Measurements from ENCODE around the gene IFTAP. TPM values are rescaled to one million over a fixed set of nuclear protein-coding genes. Genes with fewer than 3 reads are reported as not detected.

IFTAP gene
- total RNA-seq, 1 experiment from 2014 or later, result 4.1 TPM

DNA sequence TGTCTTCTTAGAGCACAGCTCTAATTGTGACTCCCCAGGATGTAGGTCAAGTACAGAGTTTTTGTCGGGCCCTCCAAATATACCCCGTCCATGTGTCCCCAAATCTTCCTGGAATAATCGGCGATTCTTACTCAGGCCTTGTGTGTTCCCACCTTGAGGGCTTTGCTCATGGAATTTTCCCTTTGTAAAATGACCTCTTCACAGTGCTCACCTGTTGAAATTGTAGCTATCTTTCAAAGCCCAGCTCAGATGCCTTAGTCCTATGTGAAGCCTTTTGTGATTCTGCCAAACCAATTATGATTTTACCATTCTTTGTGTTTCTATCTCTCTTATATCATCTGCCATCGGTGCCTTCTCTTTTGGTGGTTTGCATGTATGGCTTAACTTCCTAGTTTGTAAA lies 33.8 kb downstream of the IFTAP start (continued):
- TF ChIP-seq, protein P1, sequence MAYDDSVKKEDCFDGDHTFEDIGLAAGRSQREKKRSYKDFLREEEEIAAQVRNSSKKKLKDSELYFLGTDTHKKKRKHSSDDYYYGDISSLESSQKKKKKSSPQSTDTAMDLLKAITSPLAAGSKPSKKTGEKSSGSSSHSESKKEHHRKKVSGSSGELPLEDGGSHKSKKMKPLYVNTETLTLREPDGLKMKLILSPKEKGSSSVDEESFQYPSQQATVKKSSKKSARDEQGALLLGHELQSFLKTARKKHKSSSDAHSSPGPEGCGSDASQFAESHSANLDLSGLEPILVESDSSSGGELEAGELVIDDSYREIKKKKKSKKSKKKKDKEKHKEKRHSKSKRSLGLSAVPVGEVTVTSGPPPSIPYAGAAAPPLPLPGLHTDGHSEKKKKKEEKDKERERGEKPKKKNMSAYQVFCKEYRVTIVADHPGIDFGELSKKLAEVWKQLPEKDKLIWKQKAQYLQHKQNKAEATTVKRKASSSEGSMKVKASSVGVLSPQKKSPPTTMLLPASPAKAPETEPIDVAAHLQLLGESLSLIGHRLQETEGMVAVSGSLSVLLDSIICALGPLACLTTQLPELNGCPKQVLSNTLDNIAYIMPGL (CRISPR knock-in tag; IDR thresholded peaks at IDR 0.05), result no peak
- no peak for TF ChIP-seq MXD4 (CRISPR knock-in tag; IDR thresholded peaks at IDR 0.05; ENCODE audit: borderline replicate concordance)
- TF ChIP-seq, protein P2, sequence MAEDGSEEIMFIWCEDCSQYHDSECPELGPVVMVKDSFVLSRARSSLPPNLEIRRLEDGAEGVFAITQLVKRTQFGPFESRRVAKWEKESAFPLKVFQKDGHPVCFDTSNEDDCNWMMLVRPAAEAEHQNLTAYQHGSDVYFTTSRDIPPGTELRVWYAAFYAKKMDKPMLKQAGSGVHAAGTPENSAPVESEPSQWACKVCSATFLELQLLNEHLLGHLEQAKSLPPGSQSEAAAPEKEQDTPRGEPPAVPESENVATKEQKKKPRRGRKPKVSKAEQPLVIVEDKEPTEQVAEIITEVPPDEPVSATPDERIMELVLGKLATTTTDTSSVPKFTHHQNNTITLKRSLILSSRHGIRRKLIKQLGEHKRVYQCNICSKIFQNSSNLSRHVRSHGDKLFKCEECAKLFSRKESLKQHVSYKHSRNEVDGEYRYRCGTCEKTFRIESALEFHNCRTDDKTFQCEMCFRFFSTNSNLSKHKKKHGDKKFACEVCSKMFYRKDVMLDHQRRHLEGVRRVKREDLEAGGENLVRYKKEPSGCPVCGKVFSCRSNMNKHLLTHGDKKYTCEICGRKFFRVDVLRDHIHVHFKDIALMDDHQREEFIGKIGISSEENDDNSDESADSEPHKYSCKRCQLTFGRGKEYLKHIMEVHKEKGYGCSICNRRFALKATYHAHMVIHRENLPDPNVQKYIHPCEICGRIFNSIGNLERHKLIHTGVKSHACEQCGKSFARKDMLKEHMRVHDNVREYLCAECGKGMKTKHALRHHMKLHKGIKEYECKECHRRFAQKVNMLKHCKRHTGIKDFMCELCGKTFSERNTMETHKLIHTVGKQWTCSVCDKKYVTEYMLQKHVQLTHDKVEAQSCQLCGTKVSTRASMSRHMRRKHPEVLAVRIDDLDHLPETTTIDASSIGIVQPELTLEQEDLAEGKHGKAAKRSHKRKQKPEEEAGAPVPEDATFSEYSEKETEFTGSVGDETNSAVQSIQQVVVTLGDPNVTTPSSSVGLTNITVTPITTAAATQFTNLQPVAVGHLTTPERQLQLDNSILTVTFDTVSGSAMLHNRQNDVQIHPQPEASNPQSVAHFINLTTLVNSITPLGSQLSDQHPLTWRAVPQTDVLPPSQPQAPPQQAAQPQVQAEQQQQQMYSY (CRISPR knock-in tag; IDR thresholded peaks at IDR 0.05), result no peak
- no peak for TF ChIP-seq RELA (CRISPR knock-in tag; IDR thresholded peaks at IDR 0.05; ENCODE audit: borderline replicate concordance)

DNA sequence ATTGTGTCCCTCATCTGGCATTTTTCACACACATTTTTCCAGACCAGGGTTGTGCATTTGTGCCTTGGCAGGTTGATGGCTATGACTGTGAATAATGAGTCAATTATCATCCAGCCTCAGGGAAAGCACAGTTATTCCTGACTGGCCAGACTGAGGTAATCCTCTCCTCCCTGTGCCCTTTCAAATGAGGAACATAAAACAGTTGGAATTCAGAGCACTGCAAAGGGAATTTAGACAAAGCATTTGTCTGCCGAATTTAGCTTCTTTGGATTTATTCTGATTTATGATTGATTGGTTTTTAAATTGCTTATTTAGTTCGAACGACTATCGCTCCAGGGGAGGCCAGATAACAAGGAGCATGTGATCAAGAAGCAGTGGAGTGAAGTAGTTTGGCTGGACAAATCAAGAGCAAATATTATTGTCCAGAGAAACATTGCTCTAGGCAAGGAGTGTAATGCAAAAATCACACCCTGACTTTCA lies 34.5 kb downstream of the IFTAP start:
- POLR2A ChIA-PET, result no interaction called here
- no peak for ATAC-seq
- H3K4me3 Mint-ChIP-seq, result no peak overlapping the region

DNA sequence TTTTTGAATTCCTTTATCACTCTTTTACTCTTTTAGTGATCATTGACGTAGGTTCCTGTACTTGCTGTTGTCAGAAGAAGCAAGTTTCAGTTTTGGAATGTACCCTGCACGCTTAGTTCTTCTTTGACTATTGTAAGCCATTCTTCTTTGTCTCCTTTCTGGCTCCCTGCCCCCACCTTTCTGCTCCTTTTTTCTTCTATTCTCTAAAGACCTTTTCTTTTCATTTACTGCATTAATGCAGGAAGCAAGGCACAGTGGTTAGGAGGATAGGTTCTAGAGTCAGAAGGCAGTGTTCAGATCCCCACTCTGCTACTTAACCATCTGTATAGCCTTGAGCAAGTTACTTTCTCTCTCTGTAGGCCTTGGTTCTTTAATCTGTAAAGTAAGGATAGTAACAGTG lies 37.5 kb downstream of the IFTAP start:
- H3K27ac Mint-ChIP-seq, result no peak overlapping the region
- POLR2A ChIA-PET, result no interaction called here
- no peak for ATAC-seq
- CTCF ChIA-PET, result no interaction called here
- H3K4me1 Mint-ChIP-seq, result no peaks in the 10 kb centered on the region
- no peak overlapping the region for H3K4me3 Mint-ChIP-seq
- H3K9me3 Mint-ChIP-seq, result peaks cover 91% of the 10 kb centered on the region
- H3K36me3 Mint-ChIP-seq, result peaks cover 65% of the 10 kb centered on the region
- DNase-seq (ENCODE audit: low spot score), result no peak
- peaks cover 9% of the 10 kb centered on the region; the same call in 1 of the 2 replicates for H3K27me3 Mint-ChIP-seq (ENCODE audit: low read depth)
- TF ChIP-seq, protein P3, sequence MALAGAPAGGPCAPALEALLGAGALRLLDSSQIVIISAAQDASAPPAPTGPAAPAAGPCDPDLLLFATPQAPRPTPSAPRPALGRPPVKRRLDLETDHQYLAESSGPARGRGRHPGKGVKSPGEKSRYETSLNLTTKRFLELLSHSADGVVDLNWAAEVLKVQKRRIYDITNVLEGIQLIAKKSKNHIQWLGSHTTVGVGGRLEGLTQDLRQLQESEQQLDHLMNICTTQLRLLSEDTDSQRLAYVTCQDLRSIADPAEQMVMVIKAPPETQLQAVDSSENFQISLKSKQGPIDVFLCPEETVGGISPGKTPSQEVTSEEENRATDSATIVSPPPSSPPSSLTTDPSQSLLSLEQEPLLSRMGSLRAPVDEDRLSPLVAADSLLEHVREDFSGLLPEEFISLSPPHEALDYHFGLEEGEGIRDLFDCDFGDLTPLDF (CRISPR knock-in tag; IDR thresholded peaks at IDR 0.05), result no peak
- TF ChIP-seq MXD4 (CRISPR knock-in tag; IDR thresholded peaks at IDR 0.05; ENCODE audit: borderline replicate concordance), result no peak
- TF ChIP-seq, protein P4, sequence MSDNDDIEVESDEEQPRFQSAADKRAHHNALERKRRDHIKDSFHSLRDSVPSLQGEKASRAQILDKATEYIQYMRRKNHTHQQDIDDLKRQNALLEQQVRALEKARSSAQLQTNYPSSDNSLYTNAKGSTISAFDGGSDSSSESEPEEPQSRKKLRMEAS (CRISPR knock-in tag; IDR thresholded peaks at IDR 0.05), result no peak
- TF ChIP-seq TCF7 (CRISPR knock-in tag; IDR thresholded peaks at IDR 0.05; ENCODE audit: low read depth), result no peak
- TF ChIP-seq, protein P5, sequence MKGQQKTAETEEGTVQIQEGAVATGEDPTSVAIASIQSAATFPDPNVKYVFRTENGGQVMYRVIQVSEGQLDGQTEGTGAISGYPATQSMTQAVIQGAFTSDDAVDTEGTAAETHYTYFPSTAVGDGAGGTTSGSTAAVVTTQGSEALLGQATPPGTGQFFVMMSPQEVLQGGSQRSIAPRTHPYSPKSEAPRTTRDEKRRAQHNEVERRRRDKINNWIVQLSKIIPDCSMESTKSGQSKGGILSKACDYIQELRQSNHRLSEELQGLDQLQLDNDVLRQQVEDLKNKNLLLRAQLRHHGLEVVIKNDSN (CRISPR knock-in tag; IDR thresholded peaks at IDR 0.05), result no peak
- TF ChIP-seq, protein P6, sequence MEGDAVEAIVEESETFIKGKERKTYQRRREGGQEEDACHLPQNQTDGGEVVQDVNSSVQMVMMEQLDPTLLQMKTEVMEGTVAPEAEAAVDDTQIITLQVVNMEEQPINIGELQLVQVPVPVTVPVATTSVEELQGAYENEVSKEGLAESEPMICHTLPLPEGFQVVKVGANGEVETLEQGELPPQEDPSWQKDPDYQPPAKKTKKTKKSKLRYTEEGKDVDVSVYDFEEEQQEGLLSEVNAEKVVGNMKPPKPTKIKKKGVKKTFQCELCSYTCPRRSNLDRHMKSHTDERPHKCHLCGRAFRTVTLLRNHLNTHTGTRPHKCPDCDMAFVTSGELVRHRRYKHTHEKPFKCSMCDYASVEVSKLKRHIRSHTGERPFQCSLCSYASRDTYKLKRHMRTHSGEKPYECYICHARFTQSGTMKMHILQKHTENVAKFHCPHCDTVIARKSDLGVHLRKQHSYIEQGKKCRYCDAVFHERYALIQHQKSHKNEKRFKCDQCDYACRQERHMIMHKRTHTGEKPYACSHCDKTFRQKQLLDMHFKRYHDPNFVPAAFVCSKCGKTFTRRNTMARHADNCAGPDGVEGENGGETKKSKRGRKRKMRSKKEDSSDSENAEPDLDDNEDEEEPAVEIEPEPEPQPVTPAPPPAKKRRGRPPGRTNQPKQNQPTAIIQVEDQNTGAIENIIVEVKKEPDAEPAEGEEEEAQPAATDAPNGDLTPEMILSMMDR (IDR thresholded peaks at IDR 0.05), result no peak
- no peak for TF ChIP-seq ZBTB21 (CRISPR knock-in tag; IDR thresholded peaks at IDR 0.05; ENCODE audit: borderline replicate concordance)
- TF ChIP-seq CBFB (CRISPR knock-in tag; IDR thresholded peaks at IDR 0.05; ENCODE audit: low read depth), result no peak
- TF ChIP-seq, protein P7, sequence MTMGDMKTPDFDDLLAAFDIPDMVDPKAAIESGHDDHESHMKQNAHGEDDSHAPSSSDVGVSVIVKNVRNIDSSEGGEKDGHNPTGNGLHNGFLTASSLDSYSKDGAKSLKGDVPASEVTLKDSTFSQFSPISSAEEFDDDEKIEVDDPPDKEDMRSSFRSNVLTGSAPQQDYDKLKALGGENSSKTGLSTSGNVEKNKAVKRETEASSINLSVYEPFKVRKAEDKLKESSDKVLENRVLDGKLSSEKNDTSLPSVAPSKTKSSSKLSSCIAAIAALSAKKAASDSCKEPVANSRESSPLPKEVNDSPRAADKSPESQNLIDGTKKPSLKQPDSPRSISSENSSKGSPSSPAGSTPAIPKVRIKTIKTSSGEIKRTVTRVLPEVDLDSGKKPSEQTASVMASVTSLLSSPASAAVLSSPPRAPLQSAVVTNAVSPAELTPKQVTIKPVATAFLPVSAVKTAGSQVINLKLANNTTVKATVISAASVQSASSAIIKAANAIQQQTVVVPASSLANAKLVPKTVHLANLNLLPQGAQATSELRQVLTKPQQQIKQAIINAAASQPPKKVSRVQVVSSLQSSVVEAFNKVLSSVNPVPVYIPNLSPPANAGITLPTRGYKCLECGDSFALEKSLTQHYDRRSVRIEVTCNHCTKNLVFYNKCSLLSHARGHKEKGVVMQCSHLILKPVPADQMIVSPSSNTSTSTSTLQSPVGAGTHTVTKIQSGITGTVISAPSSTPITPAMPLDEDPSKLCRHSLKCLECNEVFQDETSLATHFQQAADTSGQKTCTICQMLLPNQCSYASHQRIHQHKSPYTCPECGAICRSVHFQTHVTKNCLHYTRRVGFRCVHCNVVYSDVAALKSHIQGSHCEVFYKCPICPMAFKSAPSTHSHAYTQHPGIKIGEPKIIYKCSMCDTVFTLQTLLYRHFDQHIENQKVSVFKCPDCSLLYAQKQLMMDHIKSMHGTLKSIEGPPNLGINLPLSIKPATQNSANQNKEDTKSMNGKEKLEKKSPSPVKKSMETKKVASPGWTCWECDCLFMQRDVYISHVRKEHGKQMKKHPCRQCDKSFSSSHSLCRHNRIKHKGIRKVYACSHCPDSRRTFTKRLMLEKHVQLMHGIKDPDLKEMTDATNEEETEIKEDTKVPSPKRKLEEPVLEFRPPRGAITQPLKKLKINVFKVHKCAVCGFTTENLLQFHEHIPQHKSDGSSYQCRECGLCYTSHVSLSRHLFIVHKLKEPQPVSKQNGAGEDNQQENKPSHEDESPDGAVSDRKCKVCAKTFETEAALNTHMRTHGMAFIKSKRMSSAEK (CRISPR knock-in tag; IDR thresholded peaks at IDR 0.05; ENCODE audit: borderline replicate concordance), result no peak
- TF ChIP-seq, protein P8, sequence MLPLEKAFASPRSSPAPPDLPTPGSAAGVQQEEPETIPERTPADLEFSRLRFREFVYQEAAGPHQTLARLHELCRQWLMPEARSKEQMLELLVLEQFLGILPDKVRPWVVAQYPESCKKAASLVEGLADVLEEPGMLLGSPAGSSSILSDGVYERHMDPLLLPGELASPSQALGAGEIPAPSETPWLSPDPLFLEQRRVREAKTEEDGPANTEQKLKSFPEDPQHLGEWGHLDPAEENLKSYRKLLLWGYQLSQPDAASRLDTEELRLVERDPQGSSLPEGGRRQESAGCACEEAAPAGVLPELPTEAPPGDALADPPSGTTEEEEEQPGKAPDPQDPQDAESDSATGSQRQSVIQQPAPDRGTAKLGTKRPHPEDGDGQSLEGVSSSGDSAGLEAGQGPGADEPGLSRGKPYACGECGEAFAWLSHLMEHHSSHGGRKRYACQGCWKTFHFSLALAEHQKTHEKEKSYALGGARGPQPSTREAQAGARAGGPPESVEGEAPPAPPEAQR (CRISPR knock-in tag; IDR thresholded peaks at IDR 0.05), result no peak

More for the DNA sequence above, 34.5 kb downstream of the IFTAP start:
- peaks cover 17% of the 10 kb centered on the region for H3K27me3 Mint-ChIP-seq (ENCODE audit: low read depth)
- peaks cover 67% of the 10 kb centered on the region for H3K36me3 Mint-ChIP-seq
- no peak overlapping the region for H3K27ac Mint-ChIP-seq
- CTCF ChIA-PET, result no interaction called here
- no peak for DNase-seq (ENCODE audit: low spot score)
- H3K9me3 Mint-ChIP-seq, result peaks cover 90% of the 10 kb centered on the region
- TF ChIP-seq, protein P9, sequence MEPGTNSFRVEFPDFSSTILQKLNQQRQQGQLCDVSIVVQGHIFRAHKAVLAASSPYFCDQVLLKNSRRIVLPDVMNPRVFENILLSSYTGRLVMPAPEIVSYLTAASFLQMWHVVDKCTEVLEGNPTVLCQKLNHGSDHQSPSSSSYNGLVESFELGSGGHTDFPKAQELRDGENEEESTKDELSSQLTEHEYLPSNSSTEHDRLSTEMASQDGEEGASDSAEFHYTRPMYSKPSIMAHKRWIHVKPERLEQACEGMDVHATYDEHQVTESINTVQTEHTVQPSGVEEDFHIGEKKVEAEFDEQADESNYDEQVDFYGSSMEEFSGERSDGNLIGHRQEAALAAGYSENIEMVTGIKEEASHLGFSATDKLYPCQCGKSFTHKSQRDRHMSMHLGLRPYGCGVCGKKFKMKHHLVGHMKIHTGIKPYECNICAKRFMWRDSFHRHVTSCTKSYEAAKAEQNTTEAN (CRISPR knock-in tag; IDR thresholded peaks at IDR 0.05), result no peak
- TF ChIP-seq NFYB (CRISPR knock-in tag; conservative IDR thresholded peaks at IDR 0.05; ENCODE audit: low read depth), result no peak
- no peaks in the 10 kb centered on the region for H3K4me1 Mint-ChIP-seq
